ENCODE results near the gene ARHGEF28.

Gene ARHGEF28

DNA sequence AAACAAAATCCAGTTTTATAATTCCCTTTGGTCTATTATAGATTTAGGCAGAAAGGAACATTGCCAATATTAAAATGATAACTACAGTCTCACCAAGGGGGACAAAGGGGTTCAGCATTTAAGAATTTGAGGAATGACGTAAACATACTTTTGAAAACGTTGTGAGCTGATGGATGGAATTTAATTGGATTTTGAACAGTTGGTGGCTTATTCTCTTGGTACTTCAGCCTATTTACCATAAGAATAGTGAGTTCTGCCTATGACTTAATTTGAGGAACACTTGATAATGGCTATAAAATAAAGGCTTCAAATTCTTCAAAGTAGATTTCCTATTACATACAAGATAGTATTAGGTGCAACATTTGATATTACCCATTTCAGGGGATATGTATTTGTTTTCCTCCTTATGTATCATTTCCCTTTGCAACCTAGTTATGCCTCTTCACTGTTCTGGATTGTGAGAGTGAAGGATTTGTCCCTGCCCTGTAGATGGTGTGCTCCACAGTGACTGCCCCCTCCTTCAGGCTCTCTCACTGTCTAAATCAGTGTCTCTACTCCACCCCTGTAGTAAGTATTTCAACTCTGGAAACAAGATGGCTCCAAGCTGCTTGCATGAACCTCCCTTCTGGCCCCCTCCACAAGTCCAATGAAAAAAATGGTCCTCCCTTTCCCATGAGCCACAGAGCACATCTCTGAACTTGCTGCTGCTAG, 225.6 kb downstream of the ARHGEF28 start:
- TF ChIP-seq EZH2 (IDR thresholded peaks at IDR 0.05; ENCODE audit: borderline replicate concordance, low read depth, low read length, severe bottlenecking), result no peak
- TF ChIP-seq, protein P1, sequence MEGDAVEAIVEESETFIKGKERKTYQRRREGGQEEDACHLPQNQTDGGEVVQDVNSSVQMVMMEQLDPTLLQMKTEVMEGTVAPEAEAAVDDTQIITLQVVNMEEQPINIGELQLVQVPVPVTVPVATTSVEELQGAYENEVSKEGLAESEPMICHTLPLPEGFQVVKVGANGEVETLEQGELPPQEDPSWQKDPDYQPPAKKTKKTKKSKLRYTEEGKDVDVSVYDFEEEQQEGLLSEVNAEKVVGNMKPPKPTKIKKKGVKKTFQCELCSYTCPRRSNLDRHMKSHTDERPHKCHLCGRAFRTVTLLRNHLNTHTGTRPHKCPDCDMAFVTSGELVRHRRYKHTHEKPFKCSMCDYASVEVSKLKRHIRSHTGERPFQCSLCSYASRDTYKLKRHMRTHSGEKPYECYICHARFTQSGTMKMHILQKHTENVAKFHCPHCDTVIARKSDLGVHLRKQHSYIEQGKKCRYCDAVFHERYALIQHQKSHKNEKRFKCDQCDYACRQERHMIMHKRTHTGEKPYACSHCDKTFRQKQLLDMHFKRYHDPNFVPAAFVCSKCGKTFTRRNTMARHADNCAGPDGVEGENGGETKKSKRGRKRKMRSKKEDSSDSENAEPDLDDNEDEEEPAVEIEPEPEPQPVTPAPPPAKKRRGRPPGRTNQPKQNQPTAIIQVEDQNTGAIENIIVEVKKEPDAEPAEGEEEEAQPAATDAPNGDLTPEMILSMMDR (IDR thresholded peaks at IDR 0.05; ENCODE audit: borderline replicate concordance, extremely low read depth, low read length, poor library complexity, severe bottlenecking), result no peak
- Histone ChIP-seq H3K27ac (ENCODE audit: low read length) (no peak overlapping the region), H3K4me3 (ENCODE audit: low read depth in 1 of 2, low read length in 2 of 2) (no peak overlapping the region), H3K4me2 (ENCODE audit: insufficient read depth, low read length) (no peak overlapping the region), H2AFZ (ENCODE audit: low read depth, low read length) (no peak overlapping the region), H3K36me3 (ENCODE audit: insufficient read depth, low read length) (no peaks in the 10 kb centered on the region), H3K27me3 (ENCODE audit: insufficient read depth, low read length, poor library complexity) (peaks cover 3% of the 10 kb centered on the region), H3K9me3 (ENCODE audit: insufficient read depth, low read length, severe bottlenecking) (no peaks in the 10 kb centered on the region), H3K79me2 (ENCODE audit: insufficient read depth, low read length) (no peaks in the 10 kb centered on the region), H4K20me1 (ENCODE audit: insufficient read depth, low read length) (no peaks in the 10 kb centered on the region), H3K4me1 (ENCODE audit: insufficient read depth, low read length) (no peaks in the 10 kb centered on the region), H3K9ac (ENCODE audit: low read depth, low read length) (no peak overlapping the region)
- ATAC-seq (ENCODE audit: insufficient read depth, low read depth) (no peak), DNase-seq (no peak)

DNA sequence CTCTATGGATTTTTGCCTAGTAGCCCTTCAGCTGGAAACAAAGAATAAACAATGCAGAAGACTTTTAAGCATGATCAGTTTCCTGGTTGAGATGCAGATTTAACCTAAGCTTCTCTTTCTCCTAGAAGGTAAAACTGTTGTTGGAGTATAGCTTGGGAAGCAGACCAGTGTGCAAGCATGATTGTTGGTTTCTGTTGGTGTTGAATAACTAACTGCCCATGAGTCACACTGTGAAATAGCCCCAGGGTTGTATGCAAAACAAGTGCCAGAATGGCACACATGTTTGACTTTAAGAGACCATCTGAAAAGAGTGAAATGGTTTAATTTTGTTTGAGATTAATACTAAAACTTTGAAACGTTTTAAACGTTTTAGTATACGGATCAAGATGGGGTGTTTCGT, 227.1 kb downstream of the ARHGEF28 start:
- H3K4me2 ChIP-seq (ENCODE audit: insufficient read depth, low read length), result no peak overlapping the region
- no peak overlapping the region for H3K9ac ChIP-seq (ENCODE audit: low read depth, low read length)
- no peaks in the 10 kb centered on the region for H3K79me2 ChIP-seq (ENCODE audit: insufficient read depth, low read length)
- TF ChIP-seq EZH2 (IDR thresholded peaks at IDR 0.05; ENCODE audit: borderline replicate concordance, low read depth, low read length, severe bottlenecking), result no peak
- TF ChIP-seq, protein P1 (IDR thresholded peaks at IDR 0.05; ENCODE audit: borderline replicate concordance, extremely low read depth, low read length, poor library complexity, severe bottlenecking), result no peak
- H3K36me3 ChIP-seq (ENCODE audit: insufficient read depth, low read length), result no peaks in the 10 kb centered on the region
- no peak for ATAC-seq (ENCODE audit: insufficient read depth, low read depth)
- peaks cover 5% of the 10 kb centered on the region for H3K27me3 ChIP-seq (ENCODE audit: insufficient read depth, low read length, poor library complexity)
- H4K20me1 ChIP-seq (ENCODE audit: insufficient read depth, low read length), result no peaks in the 10 kb centered on the region
- no peak for DNase-seq
- H3K4me3 ChIP-seq (ENCODE audit: low read depth in 1 of 2, low read length in 2 of 2), result no peak overlapping the region
- no peak overlapping the region for H2AFZ ChIP-seq (ENCODE audit: low read depth, low read length)
- no peaks in the 10 kb centered on the region for H3K9me3 ChIP-seq (ENCODE audit: insufficient read depth, low read length, severe bottlenecking)
- H3K4me1 ChIP-seq (ENCODE audit: insufficient read depth, low read length), result no peaks in the 10 kb centered on the region
- H3K27ac ChIP-seq (ENCODE audit: low read length), result no peak overlapping the region

DNA sequence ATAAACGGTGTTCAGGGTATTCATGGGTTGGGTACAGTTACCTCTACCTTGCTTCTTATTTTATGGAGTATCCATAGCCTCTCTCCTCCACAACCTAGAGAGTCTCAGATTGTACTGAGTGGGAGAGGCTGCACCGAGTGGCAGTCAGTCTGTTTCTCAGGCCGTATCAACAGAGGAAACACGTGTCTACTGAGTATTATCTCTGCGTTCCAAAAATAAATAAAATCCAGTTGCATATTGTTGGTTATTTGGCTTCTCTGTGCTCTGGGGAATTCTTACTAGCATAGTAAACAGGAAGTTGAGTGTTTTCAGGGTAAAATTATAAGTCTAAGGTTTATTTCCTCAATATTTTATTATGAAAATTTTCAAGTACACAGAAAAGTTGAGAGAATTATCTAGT, 231.0 kb downstream of the ARHGEF28 start:
- Histone ChIP-seq H3K4me3 (ENCODE audit: low read depth in 1 of 2, low read length in 2 of 2) (no peak overlapping the region), H3K36me3 (ENCODE audit: insufficient read depth, low read length) (no peaks in the 10 kb centered on the region), H3K79me2 (ENCODE audit: insufficient read depth, low read length) (no peaks in the 10 kb centered on the region), H2AFZ (ENCODE audit: low read depth, low read length) (no peak overlapping the region), H3K4me1 (ENCODE audit: insufficient read depth, low read length) (no peaks in the 10 kb centered on the region), H4K20me1 (ENCODE audit: insufficient read depth, low read length) (no peaks in the 10 kb centered on the region), H3K9ac (ENCODE audit: low read depth, low read length) (no peak overlapping the region), H3K27ac (ENCODE audit: low read length) (no peak overlapping the region), H3K4me2 (ENCODE audit: insufficient read depth, low read length) (no peak overlapping the region), H3K27me3 (ENCODE audit: insufficient read depth, low read length, poor library complexity) (peaks cover 2% of the 10 kb centered on the region), H3K9me3 (ENCODE audit: insufficient read depth, low read length, severe bottlenecking) (no peaks in the 10 kb centered on the region)
- DNase-seq (no peak), ATAC-seq (ENCODE audit: insufficient read depth, low read depth) (no peak)
- no peak for TF ChIP-seq EZH2 (IDR thresholded peaks at IDR 0.05; ENCODE audit: borderline replicate concordance, low read depth, low read length, severe bottlenecking)
- TF ChIP-seq, protein P1 (IDR thresholded peaks at IDR 0.05; ENCODE audit: borderline replicate concordance, extremely low read depth, low read length, poor library complexity, severe bottlenecking), result no peak

Measured in DND-41 (cell line).